ENCODE results near the gene CDH12.
"Not testable (repeated sequence)": the region's sequence is repeated elsewhere in the genome, so short reads cannot be mapped to it uniquely, and the experiment has no call there.

The CDH12 gene

DNA sequence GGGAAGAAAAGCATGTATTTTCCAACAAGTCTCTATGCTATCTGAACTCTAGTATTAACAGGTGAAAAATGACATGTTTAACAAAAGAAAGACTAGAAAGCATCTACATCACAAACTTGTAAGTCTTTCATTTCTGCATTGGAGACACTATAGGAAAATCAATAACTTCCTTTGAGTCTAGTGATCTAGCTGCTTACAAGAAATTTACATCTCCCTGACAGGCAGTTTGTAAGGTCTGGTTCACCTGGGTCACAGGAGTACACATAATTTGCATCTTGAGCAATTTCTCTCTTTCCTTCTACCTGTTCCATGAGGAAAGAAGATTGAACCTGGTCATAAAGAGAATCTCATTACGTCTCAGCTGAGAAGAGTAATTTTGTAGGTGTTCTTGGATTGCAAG lies 696.2 kb downstream of the CDH12 start:
- not testable (repeated sequence) for H3K36me3 ChIP-seq (ENCODE audit: control insufficient read depth, insufficient read depth, low read length); H3K4me1 ChIP-seq (ENCODE audit: control insufficient read depth, insufficient read depth, low read length); H3K9me3 ChIP-seq (ENCODE audit: control insufficient read depth, low read length); H3K27me3 ChIP-seq (ENCODE audit: control insufficient read depth, insufficient read depth, low read length, poor library complexity, severe bottlenecking); H3K27ac ChIP-seq (ENCODE audit: insufficient read depth, low read depth, low read length, poor library complexity, severe bottlenecking); H3K4me3 ChIP-seq (ENCODE audit: insufficient read depth, low read depth, low read length)
- WGBS, 2 experiments = no CpG with 5 or more reads among the region's 1 CpG

DNA sequence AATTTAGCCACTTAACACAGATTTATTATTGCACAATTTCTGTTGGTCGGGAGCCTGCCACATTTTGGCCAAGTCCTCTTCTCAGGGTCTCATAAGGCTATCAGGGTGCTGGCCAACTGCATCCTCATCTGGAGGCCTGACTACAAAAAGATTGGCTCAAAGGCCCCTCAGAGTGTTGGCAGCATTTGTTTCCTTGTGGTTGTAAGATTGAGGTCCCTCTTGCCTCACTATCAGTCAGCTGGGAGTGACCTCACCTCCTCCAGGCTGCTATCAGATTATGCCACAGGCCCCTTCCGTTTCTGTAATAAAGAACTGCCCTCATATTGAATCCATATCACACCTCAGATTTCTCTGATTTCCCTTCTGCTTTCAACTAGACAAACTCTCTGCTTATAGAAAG lies 698.4 kb downstream of the CDH12 start:
- not testable (repeated sequence) for H3K4me3 ChIP-seq (ENCODE audit: insufficient read depth, low read depth, low read length); H3K9me3 ChIP-seq (ENCODE audit: control insufficient read depth, low read length); H3K27ac ChIP-seq (ENCODE audit: insufficient read depth, low read depth, low read length, poor library complexity, severe bottlenecking); H3K27me3 ChIP-seq (ENCODE audit: control insufficient read depth, insufficient read depth, low read length, poor library complexity, severe bottlenecking); H3K36me3 ChIP-seq (ENCODE audit: control insufficient read depth, insufficient read depth, low read length); H3K4me1 ChIP-seq (ENCODE audit: control insufficient read depth, insufficient read depth, low read length)
- WGBS, 2 experiments = 91 to 94% methylated on average over 2 of the region's 2 CpGs

DNA sequence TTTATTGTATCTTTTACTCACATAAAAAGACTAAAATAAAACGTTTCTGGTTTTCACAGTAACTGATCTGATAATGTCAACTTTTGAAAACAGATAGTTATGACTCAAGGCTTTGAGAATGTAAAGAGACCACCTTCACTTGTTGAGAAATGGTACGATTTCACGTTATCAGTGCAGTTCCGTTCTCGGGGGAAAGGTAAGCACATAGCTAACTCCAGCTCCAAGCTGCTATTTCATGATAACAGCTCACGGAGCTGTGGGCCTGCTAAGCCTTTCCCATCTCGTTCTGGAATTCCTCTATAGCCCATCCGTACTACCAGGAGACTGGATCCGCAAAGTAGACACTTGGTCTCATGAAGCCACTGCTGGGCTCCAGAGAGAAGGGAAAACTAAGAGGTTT lies 701.3 kb downstream of the CDH12 start:
- not testable (repeated sequence) for H3K9me3 ChIP-seq (ENCODE audit: control insufficient read depth, low read length); H3K27me3 ChIP-seq (ENCODE audit: control insufficient read depth, insufficient read depth, low read length, poor library complexity, severe bottlenecking); H3K4me3 ChIP-seq (ENCODE audit: insufficient read depth, low read depth, low read length); H3K4me1 ChIP-seq (ENCODE audit: control insufficient read depth, insufficient read depth, low read length); H3K27ac ChIP-seq (ENCODE audit: insufficient read depth, low read depth, low read length, poor library complexity, severe bottlenecking); H3K36me3 ChIP-seq (ENCODE audit: control insufficient read depth, insufficient read depth, low read length)
- WGBS, 2 experiments = 91 to 93% methylated on average over 8 of the region's 9 CpGs

DNA sequence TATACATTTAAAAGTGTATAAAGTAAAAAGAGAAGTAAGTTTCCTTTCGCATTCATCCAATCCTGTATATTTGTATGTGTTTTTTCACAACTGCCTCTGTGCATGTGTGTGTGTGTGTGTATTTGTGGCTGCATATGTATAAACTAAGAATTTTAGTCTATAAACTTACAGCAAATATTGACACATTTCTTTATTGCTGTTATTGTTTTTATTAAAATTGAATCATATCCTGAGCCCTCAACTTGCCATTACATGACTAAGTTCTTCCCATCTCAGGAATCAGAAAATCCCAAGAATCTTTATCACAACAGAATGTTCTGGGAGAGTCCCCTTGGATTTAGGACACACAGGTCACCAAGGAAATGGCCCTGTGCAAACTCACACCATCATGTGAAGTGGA lies 712.7 kb downstream of the CDH12 start:
- H3K9me3 ChIP-seq (ENCODE audit: control insufficient read depth, low read length); H3K36me3 ChIP-seq (ENCODE audit: control insufficient read depth, insufficient read depth, low read length); H3K4me3 ChIP-seq (ENCODE audit: insufficient read depth, low read depth, low read length); H3K27ac ChIP-seq (ENCODE audit: insufficient read depth, low read depth, low read length, poor library complexity, severe bottlenecking); H3K4me1 ChIP-seq (ENCODE audit: control insufficient read depth, insufficient read depth, low read length); H3K27me3 ChIP-seq (ENCODE audit: control insufficient read depth, insufficient read depth, low read length, poor library complexity, severe bottlenecking): not testable (repeated sequence)
- WGBS, 2 experiments = no CpG with 5 or more reads among the region's 1 CpG

DNA sequence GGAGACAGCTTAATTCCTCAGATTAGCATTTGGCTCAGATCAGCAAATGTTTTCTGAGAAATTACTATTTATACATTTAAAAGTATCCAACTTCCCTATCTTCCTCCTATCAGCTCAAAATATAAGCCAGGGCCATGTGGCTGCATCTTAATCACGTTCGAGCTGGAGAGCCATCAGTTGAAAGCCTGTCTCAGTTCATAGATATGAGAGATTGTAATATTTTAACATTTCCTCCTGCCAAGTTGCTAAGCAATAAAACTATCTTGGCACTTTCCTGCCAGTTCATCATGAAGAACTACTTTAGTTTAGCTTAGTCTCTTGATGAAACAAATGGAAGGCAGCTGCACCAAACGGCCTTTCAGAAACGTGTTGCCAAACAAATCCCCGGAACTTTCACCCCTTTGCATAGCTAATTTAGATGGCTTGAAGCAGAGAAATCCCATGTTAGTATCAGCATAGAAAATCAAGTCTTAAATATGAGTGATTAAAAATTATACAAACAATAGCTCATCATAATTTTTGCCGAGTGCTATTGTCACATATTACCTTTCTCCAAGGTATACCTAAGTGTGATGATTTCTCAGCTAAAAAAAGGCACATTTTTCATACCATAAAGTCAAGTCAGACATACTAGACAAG lies 713.4 kb downstream of the CDH12 start:
- H3K27me3 ChIP-seq (ENCODE audit: control insufficient read depth, insufficient read depth, low read length, poor library complexity, severe bottlenecking); H3K4me3 ChIP-seq (ENCODE audit: insufficient read depth, low read depth, low read length); H3K9me3 ChIP-seq (ENCODE audit: control insufficient read depth, low read length); H3K36me3 ChIP-seq (ENCODE audit: control insufficient read depth, insufficient read depth, low read length); H3K27ac ChIP-seq (ENCODE audit: insufficient read depth, low read depth, low read length, poor library complexity, severe bottlenecking); H3K4me1 ChIP-seq (ENCODE audit: control insufficient read depth, insufficient read depth, low read length): not testable (repeated sequence)
- WGBS, 2 experiments = 86 to 93% methylated on average over 3 to 4 of the region's 6 CpGs

DNA sequence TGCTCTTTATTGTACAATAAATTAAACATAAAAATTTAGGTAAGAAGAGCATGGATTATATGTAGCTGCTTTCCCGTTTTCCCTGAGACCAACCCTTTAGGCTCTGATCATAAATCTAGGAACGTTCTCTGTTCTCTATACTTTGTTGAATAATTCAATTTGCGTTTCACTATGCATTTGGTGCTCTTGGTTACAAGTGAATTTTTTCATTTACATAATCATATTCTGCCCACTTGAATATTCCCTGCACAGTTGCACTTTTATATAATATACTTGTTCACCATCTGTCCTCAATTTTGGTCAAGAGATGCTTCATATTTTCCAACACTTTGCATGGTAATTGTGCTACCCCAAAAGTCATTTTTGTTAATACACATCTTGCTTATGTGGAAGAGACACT lies 741.8 kb downstream of the CDH12 start:
- Histone ChIP-seq H3K27me3 (ENCODE audit: control insufficient read depth, insufficient read depth, low read length, poor library complexity, severe bottlenecking) (no peaks in the 10 kb centered on the region), H3K9me3 (ENCODE audit: control insufficient read depth, low read length) (no peaks in the 10 kb centered on the region), H3K27ac (ENCODE audit: insufficient read depth, low read depth, low read length, poor library complexity, severe bottlenecking) (no peak overlapping the region), H3K4me1 (ENCODE audit: control insufficient read depth, insufficient read depth, low read length) (no peaks in the 10 kb centered on the region), H3K36me3 (ENCODE audit: control insufficient read depth, insufficient read depth, low read length) (no peaks in the 10 kb centered on the region), H3K4me3 (ENCODE audit: insufficient read depth, low read depth, low read length) (no peak overlapping the region)
- 93 to 97% methylated on average over 3 of the region's 3 CpGs for WGBS, 2 experiments

DNA sequence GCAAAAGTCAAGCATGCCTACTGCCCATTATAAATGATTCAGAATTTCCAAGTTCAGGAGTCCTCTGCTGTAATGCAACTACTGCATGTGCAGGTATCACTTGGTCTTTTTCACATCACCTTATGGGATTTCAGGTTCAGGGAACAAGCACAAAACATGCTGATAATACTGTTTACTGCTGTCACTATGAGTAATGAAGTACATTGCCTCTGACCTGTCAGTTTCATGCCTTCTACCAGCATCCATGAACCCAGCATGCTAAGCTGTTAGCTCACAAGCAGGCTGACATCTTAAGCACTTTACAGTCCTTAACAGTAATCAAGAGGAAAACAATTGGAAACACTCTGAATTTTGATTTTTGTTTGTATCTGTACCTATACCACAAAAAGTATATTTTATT lies 743.8 kb downstream of the CDH12 start:
- Histone ChIP-seq H3K9me3 (ENCODE audit: control insufficient read depth, low read length) (no peaks in the 10 kb centered on the region), H3K4me1 (ENCODE audit: control insufficient read depth, insufficient read depth, low read length) (no peaks in the 10 kb centered on the region), H3K27me3 (ENCODE audit: control insufficient read depth, insufficient read depth, low read length, poor library complexity, severe bottlenecking) (no peaks in the 10 kb centered on the region), H3K27ac (ENCODE audit: insufficient read depth, low read depth, low read length, poor library complexity, severe bottlenecking) (no peak overlapping the region), H3K4me3 (ENCODE audit: insufficient read depth, low read depth, low read length) (no peak overlapping the region), H3K36me3 (ENCODE audit: control insufficient read depth, insufficient read depth, low read length) (no peaks in the 10 kb centered on the region)

DNA sequence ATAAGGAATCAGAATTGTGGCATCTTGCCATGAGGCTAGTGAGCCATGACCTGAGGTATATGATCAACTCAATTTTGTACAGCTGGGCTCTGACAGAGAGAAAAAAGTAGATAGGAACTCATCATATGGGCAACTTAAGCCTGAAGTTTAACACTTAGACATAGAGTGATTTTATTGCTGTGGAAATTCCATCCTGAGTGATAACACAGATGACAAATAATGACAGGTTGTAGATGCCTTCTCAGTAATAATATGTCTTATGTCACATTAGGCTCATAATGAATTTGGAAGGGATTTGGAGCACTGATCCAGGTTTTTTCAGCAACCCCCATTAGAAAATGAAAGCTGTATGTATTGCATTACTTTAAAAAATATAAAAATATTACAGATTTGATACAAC lies 744.6 kb downstream of the CDH12 start:
- no peaks in the 10 kb centered on the region for H3K27me3 ChIP-seq (ENCODE audit: control insufficient read depth, insufficient read depth, low read length, poor library complexity, severe bottlenecking)
- H3K4me3 ChIP-seq (ENCODE audit: insufficient read depth, low read depth, low read length) = no peak overlapping the region
- H3K4me1 ChIP-seq (ENCODE audit: control insufficient read depth, insufficient read depth, low read length) = no peaks in the 10 kb centered on the region
- no peak overlapping the region for H3K27ac ChIP-seq (ENCODE audit: insufficient read depth, low read depth, low read length, poor library complexity, severe bottlenecking)
- no peaks in the 10 kb centered on the region for H3K9me3 ChIP-seq (ENCODE audit: control insufficient read depth, low read length)
- no peaks in the 10 kb centered on the region for H3K36me3 ChIP-seq (ENCODE audit: control insufficient read depth, insufficient read depth, low read length)

DNA sequence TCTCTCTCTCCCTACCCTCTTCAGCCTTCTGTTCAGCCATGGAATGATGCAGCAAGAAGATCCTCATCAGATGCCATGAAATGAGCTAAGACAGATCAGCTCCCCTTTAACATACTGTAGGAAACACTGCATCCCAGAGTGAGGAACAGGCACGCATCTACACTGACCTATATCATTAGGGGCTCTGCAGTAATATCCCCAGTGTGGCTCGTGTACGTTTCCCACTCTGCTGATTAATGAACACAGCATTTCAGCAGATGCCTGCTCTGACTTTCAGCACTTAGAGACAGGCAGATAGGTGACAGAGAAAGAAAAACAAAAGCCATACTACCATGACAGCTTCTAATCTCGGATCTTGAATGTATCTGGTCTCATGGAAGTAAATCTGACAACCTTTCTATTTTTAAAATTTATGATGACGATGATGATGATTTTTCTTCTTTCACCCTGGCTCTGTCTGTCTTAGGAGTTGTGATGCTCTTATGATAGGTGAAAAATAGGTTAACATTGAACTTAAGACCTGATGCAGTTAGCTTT lies 750.3 kb downstream of the CDH12 start:
- no peaks in the 10 kb centered on the region for H3K9me3 ChIP-seq (ENCODE audit: control insufficient read depth, low read length)
- H3K36me3 ChIP-seq (ENCODE audit: control insufficient read depth, insufficient read depth, low read length) = no peaks in the 10 kb centered on the region
- 92% methylated on average over 3 to 5 of the region's 5 CpGs for WGBS, 2 experiments
- H3K4me1 ChIP-seq (ENCODE audit: control insufficient read depth, insufficient read depth, low read length) = no peaks in the 10 kb centered on the region
- H3K4me3 ChIP-seq (ENCODE audit: insufficient read depth, low read depth, low read length) = no peak overlapping the region
- no peak overlapping the region for H3K27ac ChIP-seq (ENCODE audit: insufficient read depth, low read depth, low read length, poor library complexity, severe bottlenecking)
- no peaks in the 10 kb centered on the region for H3K27me3 ChIP-seq (ENCODE audit: control insufficient read depth, insufficient read depth, low read length, poor library complexity, severe bottlenecking)

DNA sequence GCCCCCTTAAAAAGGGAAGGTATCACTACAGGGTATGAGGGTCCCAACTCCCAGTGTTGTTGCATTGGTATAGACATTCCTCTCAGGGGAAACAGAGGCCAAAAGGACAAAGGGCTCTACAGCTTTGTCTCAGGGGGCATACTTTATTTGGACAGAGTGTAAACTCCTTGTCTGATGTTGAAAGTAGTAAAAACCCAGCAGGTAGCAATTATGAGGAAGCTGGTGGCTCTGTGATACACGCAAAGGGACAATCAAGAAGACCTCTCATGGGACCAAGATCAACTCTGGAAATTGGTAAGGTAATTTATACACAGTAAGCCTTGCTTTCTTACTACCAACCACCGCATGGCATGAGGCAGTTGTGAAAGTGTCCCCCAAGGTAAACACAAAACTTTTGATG lies 764.6 kb downstream of the CDH12 start:
- no peaks in the 10 kb centered on the region for H3K4me1 ChIP-seq (ENCODE audit: control insufficient read depth, insufficient read depth, low read length)
- H3K27ac ChIP-seq (ENCODE audit: insufficient read depth, low read depth, low read length, poor library complexity, severe bottlenecking) = no peak overlapping the region
- no peaks in the 10 kb centered on the region for H3K9me3 ChIP-seq (ENCODE audit: control insufficient read depth, low read length)
- no peaks in the 10 kb centered on the region for H3K27me3 ChIP-seq (ENCODE audit: control insufficient read depth, insufficient read depth, low read length, poor library complexity, severe bottlenecking)
- H3K36me3 ChIP-seq (ENCODE audit: control insufficient read depth, insufficient read depth, low read length) = no peaks in the 10 kb centered on the region
- WGBS, 2 experiments = 92 to 93% methylated on average over 2 of the region's 2 CpGs
- H3K4me3 ChIP-seq (ENCODE audit: insufficient read depth, low read depth, low read length) = no peak overlapping the region

DNA sequence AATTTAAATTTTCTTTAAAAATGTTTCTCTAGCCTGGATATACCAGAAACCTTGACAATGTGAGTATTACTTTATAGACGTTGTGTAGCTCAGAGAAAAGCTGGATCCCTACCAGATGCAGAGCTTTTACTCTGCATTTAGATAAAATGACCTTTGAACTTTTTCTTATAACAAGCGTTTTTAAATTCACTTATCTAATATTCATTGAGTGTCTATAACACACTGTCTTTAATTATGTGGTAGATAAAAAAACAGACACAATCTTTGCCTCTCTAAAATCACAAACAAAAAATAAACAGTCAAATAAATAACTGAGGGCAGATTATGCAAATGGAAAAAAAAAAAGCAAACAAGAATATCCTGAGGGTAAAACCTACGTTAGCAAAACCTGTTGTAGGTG lies 773.6 kb downstream of the CDH12 start:
- Histone ChIP-seq H3K27ac (ENCODE audit: insufficient read depth, low read depth, low read length, poor library complexity, severe bottlenecking) (no peak overlapping the region), H3K4me3 (ENCODE audit: insufficient read depth, low read depth, low read length) (no peak overlapping the region), H3K9me3 (ENCODE audit: control insufficient read depth, low read length) (no peaks in the 10 kb centered on the region), H3K27me3 (ENCODE audit: control insufficient read depth, insufficient read depth, low read length, poor library complexity, severe bottlenecking) (no peaks in the 10 kb centered on the region), H3K4me1 (ENCODE audit: control insufficient read depth, insufficient read depth, low read length) (no peaks in the 10 kb centered on the region), H3K36me3 (ENCODE audit: control insufficient read depth, insufficient read depth, low read length) (no peaks in the 10 kb centered on the region)
- 90 to 91% methylated on average over 2 to 3 of the region's 3 CpGs for WGBS, 2 experiments

Data from ectodermal cell (in vitro differentiated cells).